ENCODE results near the gene RCSD1.

GRCh38 chr1:167671727-167672511, 41.9 kb downstream of the RCSD1 start:
- TF ChIP-seq GATA2 (IDR thresholded peaks at IDR 0.05; ENCODE audit: low read depth, low read length) = no peak
- no peak for TF ChIP-seq GATA3 (IDR thresholded peaks at IDR 0.05; ENCODE audit: low read depth, low read length)
